Mesothelial cell of epicardium (in vitro differentiated cells): ENCODE measurements around the gene SLC24A3. TPM values are rescaled to one million over a fixed set of nuclear protein-coding genes. Genes with fewer than 3 reads are reported as not detected.
"Not testable (repeated sequence)": the region's sequence is repeated elsewhere in the genome, so short reads cannot be mapped to it uniquely, and the experiment has no call there.

ENCODE experiments used
- DNase-seq, 2 experiments: peaks; one replicate each; pipeline ENCODE4 v3.0.0; 2021; ENCODE audit warnings: low spot score in 2 of 2; ENCODE audit not compliant: unreplicated experiment in 2 of 2
- H3K27ac Mint-ChIP-seq: 2 replicates; pipeline ENCODE4 v1.8.0; 2021; ENCODE audit warnings: mixed read lengths
- H3K27me3 Mint-ChIP-seq: 2 replicates; pipeline ENCODE4 v1.8.0; 2021; ENCODE audit warnings: low read depth, mixed read lengths
- H3K36me3 Mint-ChIP-seq: 2 replicates; pipeline ENCODE4 v1.8.0; 2021; ENCODE audit warnings: mixed read lengths
- H3K4me1 Mint-ChIP-seq: 2 replicates; pipeline ENCODE4 v1.8.0; 2021; ENCODE audit warnings: mixed read lengths
- H3K4me3 Mint-ChIP-seq: 2 replicates; pipeline ENCODE4 v1.8.0; 2021; ENCODE audit warnings: mild to moderate bottlenecking, moderate library complexity, mixed read lengths
- H3K9me3 Mint-ChIP-seq: 2 replicates; pipeline ENCODE4 v1.8.0; 2021; ENCODE audit warnings: mixed read lengths
- CTCF ChIP-seq: fragments of 200-600 bp; sonication (generic); IDR thresholded peaks from one replicate; pipeline ENCODE4 v1.5.0; 2021; ENCODE audit warnings: antibody characterized with exemption; ENCODE audit not compliant: unreplicated experiment
- total RNA-seq: library from RNA; stranded (reverse); gene quantifications from 3 replicates; pipeline ENCODE4 v1.2.1, GENCODE V29; 2021

Gene SLC24A3
- total RNA-seq, 1 donor from 2014 or later: 3.2 TPM

- Mint-ChIP-seq H3K27me3 (peaks cover 29% of the 10 kb centered on the region), H3K4me1 (peaks cover 9% of the 10 kb centered on the region), H3K36me3 (no peaks in the 10 kb centered on the region), H3K27ac (no peak overlapping the region), H3K9me3 (peaks cover 3% of the 10 kb centered on the region), H3K4me3 (no peak overlapping the region)
- no peak for DNase-seq
- TF ChIP-seq CTCF: no peak
Observed at GRCh38 chr20:19671374-19671773, 458.9 kb downstream of the SLC24A3 start.

DNA sequence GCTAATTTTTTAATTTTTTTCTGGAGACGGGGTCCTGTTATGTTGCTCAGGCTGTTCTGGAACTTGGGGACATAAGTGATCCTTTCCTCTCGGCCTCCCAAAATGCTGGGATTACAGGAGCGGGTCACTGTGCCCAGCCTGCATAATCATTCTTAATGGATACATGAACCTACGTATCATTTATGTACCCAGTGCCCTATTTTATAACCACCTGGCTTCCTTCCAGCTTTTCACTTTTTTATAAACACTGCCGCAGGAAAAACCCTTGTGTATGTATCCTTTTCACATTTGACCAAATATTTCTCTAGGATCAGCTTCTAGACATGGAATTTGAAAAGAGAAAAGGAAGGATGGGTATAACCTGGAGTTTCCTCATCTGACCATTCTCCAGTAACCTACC lies 460.1 kb downstream of the SLC24A3 start:
- no peaks in the 10 kb centered on the region for H3K36me3 Mint-ChIP-seq
- H3K27ac Mint-ChIP-seq: no peak overlapping the region
- H3K9me3 Mint-ChIP-seq: peaks cover 3% of the 10 kb centered on the region
- DNase-seq: no peak
- no peak for TF ChIP-seq CTCF
- peaks cover 9% of the 10 kb centered on the region for H3K4me1 Mint-ChIP-seq
- H3K27me3 Mint-ChIP-seq: peaks cover 27% of the 10 kb centered on the region
- no peak overlapping the region for H3K4me3 Mint-ChIP-seq

DNA sequence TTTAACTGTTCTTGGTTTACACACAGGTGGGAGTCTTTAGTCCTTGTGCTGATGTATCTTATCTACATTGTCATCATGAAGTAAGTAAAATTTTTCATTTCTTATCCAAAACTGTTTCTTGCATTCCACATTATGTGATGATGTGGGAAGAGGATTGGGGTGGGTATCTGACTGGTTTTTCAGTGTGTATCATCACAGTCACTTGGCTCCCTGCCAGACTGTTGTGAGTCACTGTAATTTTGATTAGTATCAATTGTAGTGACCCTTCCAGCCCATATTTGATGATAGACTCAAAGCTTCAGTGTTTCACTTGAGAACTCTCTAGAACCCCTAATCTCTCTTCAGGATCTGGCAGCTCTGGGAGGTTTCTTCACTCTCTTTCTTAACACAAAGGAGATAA lies 461.1 kb downstream of the SLC24A3 start:
- Mint-ChIP-seq H3K4me3 (no peak overlapping the region), H3K4me1 (peaks cover 9% of the 10 kb centered on the region), H3K27me3 (peaks cover 26% of the 10 kb centered on the region), H3K27ac (no peak overlapping the region), H3K9me3 (peaks cover 3% of the 10 kb centered on the region), H3K36me3 (no peaks in the 10 kb centered on the region)
- no peak for TF ChIP-seq CTCF
- DNase-seq: no peak

- H3K9me3 Mint-ChIP-seq: peaks cover 11% of the 10 kb centered on the region
- H3K36me3 Mint-ChIP-seq: no peaks in the 10 kb centered on the region
- H3K27me3 Mint-ChIP-seq: peaks cover 22% of the 10 kb centered on the region
- H3K27ac Mint-ChIP-seq: no peak overlapping the region
- no peak for TF ChIP-seq CTCF
- DNase-seq: no peak
- peaks cover 9% of the 10 kb centered on the region for H3K4me1 Mint-ChIP-seq
- H3K4me3 Mint-ChIP-seq: no peak overlapping the region
Observed at GRCh38 chr20:19676202-19676601, 463.8 kb downstream of the SLC24A3 start.

DNA sequence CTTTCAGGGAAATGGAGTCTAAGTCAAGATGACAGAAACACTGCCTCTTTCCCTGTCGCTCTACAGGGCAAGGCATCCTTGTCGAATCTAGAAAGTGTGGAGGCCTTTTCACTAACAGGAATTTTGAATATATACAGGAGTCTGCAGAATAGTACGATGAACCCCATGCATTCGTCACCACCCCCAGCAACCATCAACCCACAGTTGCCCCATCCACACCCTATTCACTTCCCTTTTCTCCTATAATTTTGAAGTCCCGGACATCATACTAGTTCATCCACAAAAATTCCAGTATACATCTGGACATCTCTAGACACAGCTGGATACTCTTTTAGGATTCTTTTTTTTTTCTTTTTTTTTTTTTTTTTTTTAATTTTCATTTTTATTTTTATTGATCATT lies 464.9 kb downstream of the SLC24A3 start:
- peaks cover 15% of the 10 kb centered on the region for H3K27me3 Mint-ChIP-seq
- H3K4me1 Mint-ChIP-seq: peaks cover 9% of the 10 kb centered on the region
- no peak overlapping the region for H3K4me3 Mint-ChIP-seq
- H3K9me3 Mint-ChIP-seq: peaks cover 11% of the 10 kb centered on the region
- H3K36me3 Mint-ChIP-seq: no peaks in the 10 kb centered on the region
- no peak for DNase-seq
- TF ChIP-seq CTCF: no peak
- no peak overlapping the region for H3K27ac Mint-ChIP-seq

GRCh38 chr20:19678591-19678990 lies 466.1 kb downstream of the SLC24A3 start:
- not testable (repeated sequence) for H3K27ac Mint-ChIP-seq, DNase-seq, H3K36me3 Mint-ChIP-seq, H3K4me1 Mint-ChIP-seq, H3K4me3 Mint-ChIP-seq
- Mint-ChIP-seq H3K9me3 (peaks cover 11% of the 10 kb centered on the region), H3K27me3 (peaks cover 13% of the 10 kb centered on the region)
